ENCODE results near the gene MPC1L.

DNA sequence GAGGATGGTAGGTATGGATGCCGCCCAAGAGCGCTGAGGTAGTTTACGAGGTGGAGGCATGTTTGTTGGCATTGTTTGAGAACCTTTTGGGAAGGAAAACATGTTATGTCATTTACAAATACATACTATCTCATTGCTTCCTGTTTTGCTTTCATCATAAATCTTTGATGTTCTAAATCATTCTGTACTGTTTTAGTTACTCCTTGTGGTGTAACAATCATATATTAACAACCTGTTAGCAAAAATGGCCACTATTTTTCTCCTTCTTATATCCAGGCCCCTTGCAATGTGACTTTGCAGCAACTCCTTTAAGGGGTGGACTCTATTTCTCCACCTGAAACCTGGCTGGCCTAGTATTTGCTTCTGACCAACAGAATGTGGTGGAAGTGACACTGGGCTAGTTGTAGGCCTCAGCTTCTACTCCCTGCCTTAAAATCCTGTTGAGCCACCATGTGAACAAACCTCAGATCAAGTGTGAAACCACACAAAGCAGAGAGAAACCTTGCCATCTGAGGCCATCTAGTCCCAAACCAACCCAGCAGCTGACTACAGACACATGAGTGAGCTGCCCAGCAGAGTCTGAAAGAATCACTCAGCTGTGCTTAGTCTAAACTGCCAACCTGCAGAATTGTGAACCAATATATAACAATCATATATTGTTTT, 40.0 kb downstream of the MPC1L start:
- TF ChIP-seq, protein P1, sequence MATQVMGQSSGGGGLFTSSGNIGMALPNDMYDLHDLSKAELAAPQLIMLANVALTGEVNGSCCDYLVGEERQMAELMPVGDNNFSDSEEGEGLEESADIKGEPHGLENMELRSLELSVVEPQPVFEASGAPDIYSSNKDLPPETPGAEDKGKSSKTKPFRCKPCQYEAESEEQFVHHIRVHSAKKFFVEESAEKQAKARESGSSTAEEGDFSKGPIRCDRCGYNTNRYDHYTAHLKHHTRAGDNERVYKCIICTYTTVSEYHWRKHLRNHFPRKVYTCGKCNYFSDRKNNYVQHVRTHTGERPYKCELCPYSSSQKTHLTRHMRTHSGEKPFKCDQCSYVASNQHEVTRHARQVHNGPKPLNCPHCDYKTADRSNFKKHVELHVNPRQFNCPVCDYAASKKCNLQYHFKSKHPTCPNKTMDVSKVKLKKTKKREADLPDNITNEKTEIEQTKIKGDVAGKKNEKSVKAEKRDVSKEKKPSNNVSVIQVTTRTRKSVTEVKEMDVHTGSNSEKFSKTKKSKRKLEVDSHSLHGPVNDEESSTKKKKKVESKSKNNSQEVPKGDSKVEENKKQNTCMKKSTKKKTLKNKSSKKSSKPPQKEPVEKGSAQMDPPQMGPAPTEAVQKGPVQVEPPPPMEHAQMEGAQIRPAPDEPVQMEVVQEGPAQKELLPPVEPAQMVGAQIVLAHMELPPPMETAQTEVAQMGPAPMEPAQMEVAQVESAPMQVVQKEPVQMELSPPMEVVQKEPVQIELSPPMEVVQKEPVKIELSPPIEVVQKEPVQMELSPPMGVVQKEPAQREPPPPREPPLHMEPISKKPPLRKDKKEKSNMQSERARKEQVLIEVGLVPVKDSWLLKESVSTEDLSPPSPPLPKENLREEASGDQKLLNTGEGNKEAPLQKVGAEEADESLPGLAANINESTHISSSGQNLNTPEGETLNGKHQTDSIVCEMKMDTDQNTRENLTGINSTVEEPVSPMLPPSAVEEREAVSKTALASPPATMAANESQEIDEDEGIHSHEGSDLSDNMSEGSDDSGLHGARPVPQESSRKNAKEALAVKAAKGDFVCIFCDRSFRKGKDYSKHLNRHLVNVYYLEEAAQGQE (IDR thresholded peaks at IDR 0.05; ENCODE audit: insufficient read depth in 1 of 2, low read depth in 2 of 2, low read length in 2 of 2) = no peak
- TF ChIP-seq POLR2AphosphoS5 (IDR thresholded peaks at IDR 0.05; ENCODE audit: low read depth, low read length) = no peak
- no peak for TF ChIP-seq TAF1 (IDR thresholded peaks at IDR 0.05; ENCODE audit: borderline replicate concordance, insufficient read depth, low read length)
- TF ChIP-seq FOXP2 (optimal IDR thresholded peaks at IDR 0.05; ENCODE audit: borderline replicate concordance, extremely low read depth, extremely low read length, insufficient read depth) = no peak
- no peak for TF ChIP-seq SIN3A (IDR thresholded peaks at IDR 0.05; ENCODE audit: borderline replicate concordance, insufficient read depth, low read length)
